A673 (cell line): ENCODE results near the gene WDR37.
"Not testable (repeated sequence)": the region's sequence is repeated elsewhere in the genome, so short reads cannot be mapped to it uniquely, and the experiment has no call there.

ENCODE experiments used
- CTCF ChIP-seq: fragments of 300-800, 200-600 bp; sonication (generic); conservative IDR thresholded peaks from 2 replicates; pipeline ENCODE4 v1.5.1; 2017; ENCODE audit warnings: low read depth, mild to moderate bottlenecking, antibody characterized with exemption, low read length, moderate library complexity, mixed read lengths
- EZH2 ChIP-seq: fragments of 200-600 bp; sonication (generic); IDR thresholded peaks from 2 replicates; pipeline ENCODE4 v1.6.1; 2017; ENCODE audit warnings: borderline replicate concordance, low read depth, mild to moderate bottlenecking, mixed read lengths, antibody characterized with exemption, low read length; ENCODE audit not compliant: poor library complexity, severe bottlenecking

- TF ChIP-seq CTCF, EZH2: not testable (repeated sequence)
Observed at GRCh38 chr10:1009947-1010346, 46.2 kb upstream of the WDR37 start.
